HL-60 (cell line): ENCODE results near the gene DYSF.

Source experiments
- DNase-seq, 2 experiments: peaks; one replicate each; pipeline ENCODE4 v3.0.0-alpha.2; 2010 to 2020; ENCODE audit warnings: low read depth in 1 of 2, low spot score in 1 of 2
- H3K27ac ChIP-seq: fragments of 250-450 bp; sonication (Bioruptor Pico); replicated peaks from 2 replicates; pipeline ENCODE4 v1.5.1; 2020; ENCODE audit warnings: mild to moderate bottlenecking, moderate library complexity
- H3K27me3 ChIP-seq: fragments of 250-450 bp; sonication (Bioruptor Pico); 2 replicates; pipeline ENCODE4 v1.5.1; 2021; ENCODE audit warnings: mild to moderate bottlenecking, moderate library complexity; ENCODE audit not compliant: insufficient read depth, poor library complexity, severe bottlenecking
- H3K4me3 ChIP-seq: replicated peaks from 2 replicates; pipeline ENCODE4 v1.5.1; 2011; ENCODE audit warnings: mild to moderate bottlenecking, control low read depth, low read length; ENCODE audit not compliant: insufficient read depth
- CTCF ChIP-seq: IDR thresholded peaks from one replicate; pipeline ENCODE4 v1.5.1; 2011; ENCODE audit warnings: low read length, control low read depth, inconsistent platforms; ENCODE audit not compliant: insufficient read depth
- GABPA ChIP-seq: IDR thresholded peaks from 2 replicates; pipeline ENCODE4 v1.6.1; 2012; ENCODE audit warnings: low read depth
- POLR2AphosphoS5 ChIP-seq: IDR thresholded peaks from 2 replicates; pipeline ENCODE4 v1.6.1; 2012; ENCODE audit warnings: low read depth
- REST ChIP-seq: IDR thresholded peaks from 2 replicates; pipeline ENCODE4 v1.6.1; 2012; ENCODE audit warnings: low read depth; ENCODE audit not compliant: insufficient replicate concordance
- SPI1 ChIP-seq: IDR thresholded peaks from 2 replicates; pipeline ENCODE4 v1.6.1; 2012; ENCODE audit warnings: low read depth, mild to moderate bottlenecking, borderline replicate concordance

DYSF gene

GRCh38 chr2:71528131-71528591, 74.8 kb downstream of the DYSF start:
- no peak overlapping the region for H3K4me3 ChIP-seq
- peaks cover 5% of the 10 kb centered on the region for H3K27me3 ChIP-seq
- DNase-seq, result no peak
- TF ChIP-seq REST (no peak), GABPA (no peak), SPI1 (no peak), POLR2AphosphoS5 (no peak), CTCF (no peak)
- no peak overlapping the region for H3K27ac ChIP-seq

GRCh38 chr2:71528749-71529148, 75.4 kb downstream of the DYSF start:
- TF ChIP-seq CTCF, result no peak
- TF ChIP-seq SPI1, result no peak
- no peak for TF ChIP-seq POLR2AphosphoS5
- no peak for TF ChIP-seq REST
- TF ChIP-seq GABPA, result no peak
- Histone ChIP-seq H3K27me3 (peaks cover 5% of the 10 kb centered on the region), H3K4me3 (no peak overlapping the region), H3K27ac (no peak overlapping the region)
- no peak for DNase-seq

- Histone ChIP-seq H3K27me3 (no peaks in the 10 kb centered on the region), H3K4me3 (no peak overlapping the region), H3K27ac (no peak overlapping the region)
- no peak for DNase-seq
- TF ChIP-seq POLR2AphosphoS5, result no peak
- no peak for TF ChIP-seq CTCF
- TF ChIP-seq REST, result no peak
- TF ChIP-seq SPI1, result no peak
- TF ChIP-seq GABPA, result no peak
These were observed 76.8 kb downstream of the DYSF start for GRCh38 chr2:71530211-71530610.
